AML-193 (cell line): ENCODE data around the gene PEX13.
A peak's percentile ranks its signal among the peaks of the same experiment; 100 is the strongest.
"Not testable (repeated sequence)": the region's sequence is repeated elsewhere in the genome, so short reads cannot be mapped to it uniquely, and the experiment has no call there.

ENCODE experiments used
- DNase-seq, 2 experiments: peaks; one replicate each; lab custom pipeline; 2025; lab: John Stamatoyannopoulos, UW

The PEX13 gene

GRCh38 chr2:61006486-61007105 is 10.9 kb upstream of the PEX13 start:
- no peak for DNase-seq

GRCh38 chr2:61009355-61009754 is 8.2 kb upstream of the PEX13 start:
- no peak for DNase-seq

GRCh38 chr2:61011678-61012077 is 5.8 kb upstream of the PEX13 start:
- DNase-seq, result no peak

GRCh38 chr2:61012303-61012702 is 5.2 kb upstream of the PEX13 start:
- DNase-seq, result peak in 1 of 2 experiments; percentile 10

- no peak for DNase-seq
Observed at GRCh38 chr2:61013382-61013781, 4.1 kb upstream of the PEX13 start.

GRCh38 chr2:61014763-61015162 is 2.8 kb upstream of the PEX13 start:
- no peak for DNase-seq

- DNase-seq, result no peak
Observed at GRCh38 chr2:61015976-61016375, 1.5 kb upstream of the PEX13 start.

- no peak for DNase-seq
Observed at GRCh38 chr2:61016392-61017002, 1.0 kb upstream of the PEX13 start.

GRCh38 chr2:61017003-61017555 is 441 bp upstream of the PEX13 start:
- peak; percentile 79 to 80 for DNase-seq

- peak in 1 of 2 experiments; percentile 44 for DNase-seq
Observed at GRCh38 chr2:61018318-61018755, 817 bp downstream of the PEX13 start.

GRCh38 chr2:61018798-61019197 is 1.3 kb downstream of the PEX13 start:
- DNase-seq, result no peak

- no peak for DNase-seq
Observed at GRCh38 chr2:61021228-61021660, 3.7 kb downstream of the PEX13 start.

GRCh38 chr2:61023670-61024069 is 6.2 kb downstream of the PEX13 start:
- DNase-seq, result no peak

- DNase-seq, result no peak
Observed at GRCh38 chr2:61029533-61029932, 12.0 kb downstream of the PEX13 start.

GRCh38 chr2:61034592-61034991 is 17.1 kb downstream of the PEX13 start:
- DNase-seq, result not testable (repeated sequence)

- not testable (repeated sequence) for DNase-seq
Observed at GRCh38 chr2:61036643-61037042, 19.1 kb downstream of the PEX13 start.

GRCh38 chr2:61042807-61043206 is 25.3 kb downstream of the PEX13 start:
- DNase-seq, result no peak

GRCh38 chr2:61044636-61045035 is 27.1 kb downstream of the PEX13 start:
- DNase-seq, result no peak

GRCh38 chr2:61045226-61045625 is 27.7 kb downstream of the PEX13 start:
- DNase-seq, result no peak

- no peak for DNase-seq
Observed at GRCh38 chr2:61045999-61046398, 28.5 kb downstream of the PEX13 start.

- DNase-seq, result no peak
Observed at GRCh38 chr2:61055557-61055956, 38.0 kb downstream of the PEX13 start.

- DNase-seq, result no peak
Observed at GRCh38 chr2:61057562-61057961, 40.0 kb downstream of the PEX13 start.

- DNase-seq, result no peak
Observed at GRCh38 chr2:61059382-61059781, 41.9 kb downstream of the PEX13 start.
